GM12878 (cell line): ENCODE results near the gene NMT1. TPM values are rescaled to one million over a fixed set of nuclear protein-coding genes. Genes with fewer than 3 reads are reported as not detected.

Source experiments
- ATAC-seq: fragments of 200-7000 bp; cut with Tn5 transposase; 3 replicates; pipeline ENCODE4 v1.9.1; 2020; ENCODE audit warnings: mild to moderate bottlenecking, moderate library complexity
- BruUV-seq: library from RNA; stranded (reverse); fragments of 400-500 nt; replicated peaks from 2 replicates; lab custom pipeline; 2021; lab: Mats Ljungman, UMichigan
- CTCF ChIA-PET: fragments of 300-600 bp; sonication (Branson Sonifier 250); formaldehyde crosslinking; extraction: SDS; loops from one replicate; lab custom pipeline; 2021; ENCODE audit warnings: inconsistent platforms; lab: Yijun Ruan, JAX
- POLR2A ChIA-PET: fragments of 350-600 bp; formaldehyde crosslinking; extraction: SDS; loops from one replicate; lab custom pipeline; 2021; ENCODE audit warnings: inconsistent platforms; lab: Charles Lee
- RAD21 ChIA-PET: fragments of 300-600 bp; sonication (Branson Sonifier 250); formaldehyde crosslinking; loops from one replicate; lab custom pipeline; 2023; ENCODE audit warnings: antibody characterized with exemption; ENCODE audit not compliant: unreplicated experiment; lab: Charles Lee
- SMC1A ChIA-PET: fragments of 300-600 bp; sonication (Branson Sonifier 250); formaldehyde crosslinking; loops from one replicate; lab custom pipeline; 2023; ENCODE audit not compliant: unreplicated experiment, uncharacterized antibody; lab: Charles Lee
- DNase-seq: peaks from one replicate; pipeline ENCODE4 v3.0.0-alpha.2; 2011; ENCODE audit warnings: low read depth, low spot score
- FAIRE-seq: peaks from 3 replicates; lab custom pipeline; 2011; peaks lifted over from hg19 to GRCh38; lab: Jason Lieb, UNC
- H2AFZ ChIP-seq: 2 replicates; pipeline ENCODE4 v1.6.0; 2011; ENCODE audit warnings: low read depth, low read length, control low read depth; ENCODE audit not compliant: control insufficient read depth
- H3K27ac ChIP-seq: 2 replicates; pipeline ENCODE4 v1.5.1; 2011; ENCODE audit warnings: control low read depth; ENCODE audit not compliant: control insufficient read depth, insufficient read depth
- H3K27me3 ChIP-seq, 2 experiments: replicated peaks in 1 of 2; 2 replicates each; pipeline versions ENCODE4 v1.6.0 to v1.6.1; 2011; ENCODE audit warnings: low read length in 1 of 2; ENCODE audit not compliant: control insufficient read depth in 2 of 2, insufficient read depth in 2 of 2
- H3K36me3 ChIP-seq, 2 experiments: 2 replicates each; pipeline ENCODE4 v1.5.1; 2011; ENCODE audit warnings: low read length in 1 of 2; ENCODE audit not compliant: control insufficient read depth in 2 of 2, insufficient read depth in 2 of 2
- H3K4me1 ChIP-seq: 2 replicates; pipeline ENCODE4 v1.6.1; 2011; ENCODE audit warnings: mild to moderate bottlenecking, low read length, moderate library complexity, mixed read lengths; ENCODE audit not compliant: control insufficient read depth, insufficient read depth
- H3K4me2 ChIP-seq: 2 replicates; pipeline ENCODE4 v1.6.0; 2011; ENCODE audit warnings: control low read depth; ENCODE audit not compliant: control insufficient read depth, insufficient read depth
- H3K4me3 ChIP-seq: fragments of 200-600 bp; sonication (generic); 2 replicates; pipeline ENCODE4 v1.5.1; 2016
- H3K79me2 ChIP-seq: 2 replicates; pipeline ENCODE4 v1.6.0; 2011; ENCODE audit warnings: low read length; ENCODE audit not compliant: control insufficient read depth, insufficient read depth
- H3K9ac ChIP-seq: 2 replicates; pipeline ENCODE4 v1.8.0; 2011; ENCODE audit warnings: low read length, control low read depth, mixed read lengths; ENCODE audit not compliant: control insufficient read depth, insufficient read depth
- H3K9me3 ChIP-seq: replicated peaks from 3 replicates; pipeline ENCODE4 v1.5.1; 2011; ENCODE audit warnings: mild to moderate bottlenecking, low read length; ENCODE audit not compliant: control insufficient read depth, insufficient read depth
- H4K20me1 ChIP-seq: 2 replicates; pipeline ENCODE4 v1.6.0; 2011; ENCODE audit not compliant: control insufficient read depth, insufficient read depth
- CHD2 ChIP-seq: IDR thresholded peaks from 2 replicates; pipeline ENCODE4 v1.6.1; 2011; ENCODE audit warnings: low read depth, low read length, improper control_type of control experiment, borderline replicate concordance
- CREM ChIP-seq: IDR thresholded peaks from 2 replicates; pipeline ENCODE4 v1.6.1; 2014; ENCODE audit warnings: antibody characterized with exemption, low read depth
- ESRRA ChIP-seq: IDR thresholded peaks from 2 replicates; pipeline ENCODE4 v1.6.1; 2012; ENCODE audit warnings: mild to moderate bottlenecking, low read length, improper control_type of control experiment
- NR2C2 ChIP-seq: IDR thresholded peaks from 2 replicates; pipeline ENCODE4 v1.6.1; 2011; ENCODE audit warnings: borderline replicate concordance, low read depth; ENCODE audit not compliant: control insufficient read depth, insufficient read length
- NR2F1 ChIP-seq: fragments of 450-650 bp; conservative IDR thresholded peaks from 2 replicates; pipeline ENCODE4 v1.6.1; 2017; ENCODE audit warnings: mild to moderate bottlenecking
- RELB ChIP-seq: fragments of 450-650 bp; IDR thresholded peaks from 2 replicates; pipeline ENCODE4 v1.6.1; 2017; ENCODE audit warnings: low read depth, mild to moderate bottlenecking, moderate library complexity
- SRF ChIP-seq, 2 experiments: IDR thresholded peaks; 2 replicates each; pipeline ENCODE4 v1.6.1; 2011; ENCODE audit warnings: low read depth in 2 of 2, low read length in 2 of 2, mild to moderate bottlenecking in 1 of 2, moderate library complexity in 1 of 2
- WGBS: methylation state at CpG from one replicate; pipeline ENCODE4 v1.1.6; 2016; ENCODE audit warnings: low lambda C conversion rate; ENCODE audit not compliant: insufficient replicate concordance, insufficient coverage; ENCODE audit errors: missing lambda C conversion rate; 5-methylcytosine and 5-hydroxymethylcytosine counted together
- in situ Hi-C: fragments of 300-500 bp; cut with MboI; formaldehyde crosslinking; loops from 9 replicates; pipeline ENCODE4 v1.14.3; 2018; ENCODE audit warnings: mixed read lengths
- intact Hi-C: fragments of 100-400 bp; cut with micrococcal nuclease; formaldehyde crosslinking; loops from one replicate; pipeline ENCODE4 v1.14.2; 2022; ENCODE audit not compliant: unreplicated experiment
- polyA plus RNA-seq, 11 experiments: library from polyadenylated mRNA; depleted of rRNA in 4 of 11; unstranded in 6 of 11; stranded (reverse) in 5 of 11; fragments of >200 nt; fragmentation: Nextera tagmentation in 4 of 11; fragmentation: Illumina TruSeq in 1 of 11; extraction: Ambion mirVana in 4 of 11; extraction: Trizol in 1 of 11; gene quantifications; 1 replicate in 1 of 11; 2 replicates in 10 of 11; pipeline versions ENCODE4 v1.2.1 to v1.2.3, GENCODE V29; 2011 to 2016; ENCODE audit warnings: inconsistent platforms in 2 of 11, missing spikeins in 2 of 11, low read depth in 1 of 11
- total RNA-seq, 4 experiments: library from RNA; depleted of rRNA in 3 of 4; stranded (reverse); fragments of >200 nt in 3 of 4; fragmentation: Illumina TruSeq in 1 of 4; extraction: Trizol in 1 of 4; gene quantifications; 2 replicates each; pipeline versions ENCODE4 v1.2.1 to v1.2.3, GENCODE V29; 2013 to 2021
- TF ChIP-seq, protein P1 (sequence below), 3 experiments: IDR thresholded peaks in 2 of 3; conservative IDR thresholded peaks in 1 of 3; 2 replicates each; pipeline ENCODE4 v1.5.1; 2011; ENCODE audit warnings: low read depth in 3 of 3, low read length in 3 of 3, mild to moderate bottlenecking in 3 of 3, control low read depth in 2 of 3, moderate library complexity in 2 of 3, inconsistent platforms in 1 of 3, mixed read lengths in 1 of 3; ENCODE audit not compliant: control insufficient read depth in 2 of 3, insufficient read depth in 1 of 3; ENCODE audit errors: extremely low read depth in 1 of 3

Gene NMT1
- total and polyA plus RNA-seq, 10 of the 15 experiments (the other 5 are each of a cell fraction or from before 2014, with no cell fraction given): 96.7 to 395 (median 222) TPM

DNA sequence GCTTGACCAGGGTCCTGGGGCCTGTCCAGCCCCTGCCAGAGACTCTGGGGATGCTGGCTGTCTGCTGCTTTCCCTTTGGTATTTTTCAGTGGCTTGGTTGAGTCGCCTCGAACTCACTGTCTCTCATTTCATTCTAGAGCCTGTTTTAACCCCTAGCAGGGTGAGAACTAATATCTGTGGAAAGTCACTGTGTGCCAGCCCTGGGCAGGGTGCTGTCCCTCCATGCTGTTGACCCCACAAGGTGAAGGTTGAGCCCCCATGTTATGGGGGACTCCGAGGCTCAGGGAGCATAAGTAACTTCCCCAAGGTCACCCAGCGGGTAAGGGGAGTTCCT, 42.6 kb upstream of the NMT1 start:
- H3K79me2 ChIP-seq: no peaks in the 10 kb centered on the region
- H3K9me3 ChIP-seq: no peaks in the 10 kb centered on the region
- H3K4me1 ChIP-seq: peaks cover 29% of the 10 kb centered on the region
- CTCF ChIA-PET: interaction anchor here (0.6 to 9.5 kb wide), 15 partner anchors 8 to 438 kb away, joined by 3 to 156 read pairs (median 4); no protein-coding TSS in a partner anchor
- H3K27me3 ChIP-seq: peaks cover 0 to 6% of the 10 kb centered on the region in 2 experiments; a peak in 2 of 4 replicates
- peak; percentile 13; the same call in 1 of the 2 replicates for TF ChIP-seq RELB
- TF ChIP-seq ESRRA: peak; percentile 96
- peak; percentile 65 for TF ChIP-seq NR2F1
- no peak for TF ChIP-seq NR2C2
- no peak for TF ChIP-seq CHD2
- TF ChIP-seq, protein P1, sequence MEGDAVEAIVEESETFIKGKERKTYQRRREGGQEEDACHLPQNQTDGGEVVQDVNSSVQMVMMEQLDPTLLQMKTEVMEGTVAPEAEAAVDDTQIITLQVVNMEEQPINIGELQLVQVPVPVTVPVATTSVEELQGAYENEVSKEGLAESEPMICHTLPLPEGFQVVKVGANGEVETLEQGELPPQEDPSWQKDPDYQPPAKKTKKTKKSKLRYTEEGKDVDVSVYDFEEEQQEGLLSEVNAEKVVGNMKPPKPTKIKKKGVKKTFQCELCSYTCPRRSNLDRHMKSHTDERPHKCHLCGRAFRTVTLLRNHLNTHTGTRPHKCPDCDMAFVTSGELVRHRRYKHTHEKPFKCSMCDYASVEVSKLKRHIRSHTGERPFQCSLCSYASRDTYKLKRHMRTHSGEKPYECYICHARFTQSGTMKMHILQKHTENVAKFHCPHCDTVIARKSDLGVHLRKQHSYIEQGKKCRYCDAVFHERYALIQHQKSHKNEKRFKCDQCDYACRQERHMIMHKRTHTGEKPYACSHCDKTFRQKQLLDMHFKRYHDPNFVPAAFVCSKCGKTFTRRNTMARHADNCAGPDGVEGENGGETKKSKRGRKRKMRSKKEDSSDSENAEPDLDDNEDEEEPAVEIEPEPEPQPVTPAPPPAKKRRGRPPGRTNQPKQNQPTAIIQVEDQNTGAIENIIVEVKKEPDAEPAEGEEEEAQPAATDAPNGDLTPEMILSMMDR (IDR thresholded peaks at IDR 0.05 in 2 of 3, conservative IDR thresholded peaks at IDR 0.05 in 1 of 3; ENCODE audit: control insufficient read depth in 2 of 3, extremely low read depth in 1 of 3, insufficient read depth in 1 of 3, low read depth in 3 of 3, low read length in 3 of 3): no peak
- TF ChIP-seq SRF (IDR thresholded peaks at IDR 0.05; ENCODE audit: low read depth in 2 of 2, low read length in 2 of 2): no peak
- peak; percentile 22; the same call in 1 of the 2 replicates for TF ChIP-seq CREM
- SMC1A ChIA-PET: interaction anchor here (0.6 to 5.3 kb wide), 5 partner anchors 27 to 179 kb away, joined by 3 to 90 read pairs (median 4); no protein-coding TSS in a partner anchor
- H4K20me1 ChIP-seq: no peaks in the 10 kb centered on the region; the same call in none of the 2 replicates
- WGBS: 24% methylated on average over 4 of the region's 4 CpGs
- no peak for FAIRE-seq
- RAD21 ChIA-PET: interaction anchor here (1.0 to 7.9 kb wide), 6 partner anchors 21 to 117 kb away, joined by 3 to 82 read pairs (median 7); partner anchors contain the start of gene ACBD4
- intact Hi-C loops (loop anchor here (5.0 kb wide), 1 partner anchor 79 kb away; no protein-coding TSS in a partner anchor), in situ Hi-C loops (no loop called here)
- H3K4me3 ChIP-seq: peak overlapping the region; percentile 70
- BruUV-seq: no TSS peak
- POLR2A ChIA-PET: interaction anchor here (0.5 to 2.5 kb wide), 7 partner anchors 9 to 130 kb away, joined by 3 to 13 read pairs (median 6); no protein-coding TSS in a partner anchor
- ATAC-seq: no peak
- H3K4me2 ChIP-seq: peak overlapping the region; percentile 91
- peak overlapping the region; percentile 43 for H3K9ac ChIP-seq
- DNase-seq: no peak
- H2AFZ ChIP-seq: peak overlapping the region; percentile 70
- no peak overlapping the region for H3K27ac ChIP-seq
- 0 out of 4 replicates have a peak, but pooled peaks cover 0 to 2% of the 10 kb centered on the region in 2 experiments for H3K36me3 ChIP-seq
